Measurements from ENCODE around the gene SIGLEC11. TPM values are rescaled to one million over a fixed set of nuclear protein-coding genes. Genes with fewer than 3 reads are reported as not detected.

The SIGLEC11 gene
- total RNA-seq, 4 donors from 2014 or later = 2.6 to 7.5 (median 4.3) TPM

- Histone ChIP-seq H3K36me3 (peaks cover 0 to 100% (median 38%) of the 10 kb centered on the region in 3 donors), H3K27me3 (no peaks in the 10 kb centered on the region), H3K4me3 (no peak overlapping the region), H3K27ac (no peak overlapping the region), H3K9me3 (no peaks in the 10 kb centered on the region), H3K4me1 (peaks cover 0 to 31% (median 2%) of the 10 kb centered on the region in 4 donors)
- no peak for DNase-seq (ENCODE audit: low spot score in 2 of 2)
- 90% methylated on average over 17 to 19 of the region's 20 CpGs for WGBS, 2 donors
- no peak for TF ChIP-seq POLR2A (IDR thresholded peaks at IDR 0.05)
- TF ChIP-seq CTCF (IDR thresholded peaks at IDR 0.05) = no peak
- no peak for TF ChIP-seq EP300 (IDR thresholded peaks at IDR 0.05)
Measured at GRCh38 chr19:50000038-50000840, 39.3 kb upstream of the SIGLEC11 start.

- WGBS, 2 donors = 44 to 57% methylated on average over 6 of the region's 6 CpGs
- no peak overlapping the region for H3K4me3 ChIP-seq
- TF ChIP-seq POLR2A (IDR thresholded peaks at IDR 0.05) = no peak
- no peak for TF ChIP-seq CTCF (IDR thresholded peaks at IDR 0.05)
- TF ChIP-seq EP300 (IDR thresholded peaks at IDR 0.05) = no peak
- H3K36me3 ChIP-seq = peaks cover 0 to 100% (median 46%) of the 10 kb centered on the region in 3 donors
- peaks cover 0 to 24% (median 1%) of the 10 kb centered on the region in 4 donors for H3K4me1 ChIP-seq
- no peaks in the 10 kb centered on the region for H3K27me3 ChIP-seq
- H3K9me3 ChIP-seq = no peaks in the 10 kb centered on the region
- no peak for DNase-seq (ENCODE audit: low spot score in 2 of 2)
- H3K27ac ChIP-seq = no peak overlapping the region
Measured at GRCh38 chr19:49999371-50000010, 38.5 kb upstream of the SIGLEC11 start.

- peaks cover 0 to 6% (median 0%) of the 10 kb centered on the region in 4 donors for H3K4me1 ChIP-seq
- 68 to 81% methylated on average over 5 of the region's 5 CpGs for WGBS, 2 donors
- H3K9me3 ChIP-seq = no peaks in the 10 kb centered on the region
- no peak for TF ChIP-seq CTCF (IDR thresholded peaks at IDR 0.05)
- TF ChIP-seq EP300 (IDR thresholded peaks at IDR 0.05) = no peak
- TF ChIP-seq POLR2A (IDR thresholded peaks at IDR 0.05) = no peak
- no peak overlapping the region for H3K4me3 ChIP-seq
- H3K36me3 ChIP-seq = peaks cover 0 to 100% (median 34%) of the 10 kb centered on the region in 3 donors
- DNase-seq (ENCODE audit: low spot score in 2 of 2) = no peak
- no peaks in the 10 kb centered on the region for H3K27me3 ChIP-seq
- H3K27ac ChIP-seq = no peak overlapping the region
Measured at GRCh38 chr19:49997709-49998108, 36.7 kb upstream of the SIGLEC11 start.

- peaks cover 3 to 97% (median 13%) of the 10 kb centered on the region in 3 donors for H3K36me3 ChIP-seq
- H3K27me3 ChIP-seq = no peaks in the 10 kb centered on the region
- WGBS, 2 donors = 80 to 93% methylated on average over 9 of the region's 9 CpGs
- no peak for TF ChIP-seq POLR2A (IDR thresholded peaks at IDR 0.05)
- no peak for TF ChIP-seq EP300 (IDR thresholded peaks at IDR 0.05)
- TF ChIP-seq CTCF (IDR thresholded peaks at IDR 0.05) = no peak
- DNase-seq (ENCODE audit: low spot score in 2 of 2) = no peak
- peaks cover 0 to under 1% (median 0%) of the 10 kb centered on the region in 4 donors for H3K4me1 ChIP-seq
- no peak overlapping the region for H3K4me3 ChIP-seq
- H3K9me3 ChIP-seq = no peaks in the 10 kb centered on the region
- H3K27ac ChIP-seq = no peak overlapping the region
Measured at GRCh38 chr19:49988433-49988832, 27.5 kb upstream of the SIGLEC11 start.

- Histone ChIP-seq H3K27ac (no peak overlapping the region), H3K27me3 (no peaks in the 10 kb centered on the region), H3K4me3 (no peak overlapping the region), H3K9me3 (no peaks in the 10 kb centered on the region), H3K4me1 (peaks cover 0 to 3% (median 0%) of the 10 kb centered on the region in 4 donors), H3K36me3 (peaks cover 3 to 96% (median 13%) of the 10 kb centered on the region in 3 donors)
- WGBS, 2 donors = 76 to 95% methylated on average over 4 to 5 of the region's 5 CpGs
- no peak for TF ChIP-seq EP300 (IDR thresholded peaks at IDR 0.05)
- TF ChIP-seq CTCF (IDR thresholded peaks at IDR 0.05) = no peak
- no peak for TF ChIP-seq POLR2A (IDR thresholded peaks at IDR 0.05)
- DNase-seq (ENCODE audit: low spot score in 2 of 2) = no peak
Measured at GRCh38 chr19:49988007-49988406, 27.0 kb upstream of the SIGLEC11 start.
